OCI-LY7 (cell line): ENCODE measurements around the gene HDX.

ENCODE experiments used
- EZH2phosphoT487 ChIP-seq: fragments of 200-600 bp; sonication (generic); IDR thresholded peaks from 2 replicates; pipeline ENCODE4 v1.6.1; 2018; ENCODE audit warnings: low read depth, borderline replicate concordance, mild to moderate bottlenecking, mixed run types, antibody characterized with exemption, low read length, moderate library complexity, mixed read lengths
- TF ChIP-seq, protein P1 (sequence below): fragments of 200-600 bp; sonication (generic); conservative IDR thresholded peaks from 2 replicates; pipeline ENCODE4 v1.5.1; 2014; ENCODE audit warnings: mild to moderate bottlenecking, antibody characterized with exemption, low read length, moderate library complexity, mixed read lengths

DNA sequence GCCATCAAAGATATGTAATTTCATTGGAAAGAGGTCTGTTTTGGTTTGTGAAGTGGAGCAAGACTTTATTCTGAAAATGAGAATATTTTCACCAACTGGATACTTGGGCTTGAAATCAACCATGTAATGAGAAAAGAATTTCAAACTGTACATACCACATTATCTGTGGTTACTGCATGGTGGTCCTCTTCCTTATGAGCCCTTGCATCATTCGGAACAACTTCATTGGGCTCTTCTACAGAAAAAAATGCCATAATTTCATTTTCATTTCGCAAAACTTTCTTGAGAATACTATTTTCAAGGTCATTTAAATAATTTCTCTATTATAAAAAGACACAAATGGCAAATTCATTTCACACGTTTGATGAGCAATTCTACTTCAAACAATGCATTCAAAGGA, 165.6 kb downstream of the HDX start:
- TF ChIP-seq, protein P1, sequence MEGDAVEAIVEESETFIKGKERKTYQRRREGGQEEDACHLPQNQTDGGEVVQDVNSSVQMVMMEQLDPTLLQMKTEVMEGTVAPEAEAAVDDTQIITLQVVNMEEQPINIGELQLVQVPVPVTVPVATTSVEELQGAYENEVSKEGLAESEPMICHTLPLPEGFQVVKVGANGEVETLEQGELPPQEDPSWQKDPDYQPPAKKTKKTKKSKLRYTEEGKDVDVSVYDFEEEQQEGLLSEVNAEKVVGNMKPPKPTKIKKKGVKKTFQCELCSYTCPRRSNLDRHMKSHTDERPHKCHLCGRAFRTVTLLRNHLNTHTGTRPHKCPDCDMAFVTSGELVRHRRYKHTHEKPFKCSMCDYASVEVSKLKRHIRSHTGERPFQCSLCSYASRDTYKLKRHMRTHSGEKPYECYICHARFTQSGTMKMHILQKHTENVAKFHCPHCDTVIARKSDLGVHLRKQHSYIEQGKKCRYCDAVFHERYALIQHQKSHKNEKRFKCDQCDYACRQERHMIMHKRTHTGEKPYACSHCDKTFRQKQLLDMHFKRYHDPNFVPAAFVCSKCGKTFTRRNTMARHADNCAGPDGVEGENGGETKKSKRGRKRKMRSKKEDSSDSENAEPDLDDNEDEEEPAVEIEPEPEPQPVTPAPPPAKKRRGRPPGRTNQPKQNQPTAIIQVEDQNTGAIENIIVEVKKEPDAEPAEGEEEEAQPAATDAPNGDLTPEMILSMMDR, result no peak
- TF ChIP-seq EZH2phosphoT487, result no peak
